Liver (tissue), 9 donors: Measurements from ENCODE around the gene KLHL13. TPM values are rescaled to one million over a fixed set of nuclear protein-coding genes. Genes with fewer than 3 reads are reported as not detected.

Experiments used
- DNase-seq: peaks from one replicate; pipeline ENCODE4 v3.0.0-alpha.2; 2017; ENCODE audit warnings: low spot score
- H3K27ac ChIP-seq, 2 donors: one replicate each; pipeline ENCODE4 v1.7.0; 2013; ENCODE audit warnings: inconsistent platforms in 2 of 2, low read length in 2 of 2, control low read depth in 1 of 2, low read depth in 1 of 2, mild to moderate bottlenecking in 1 of 2
- H3K27me3 ChIP-seq, 4 donors: one replicate each; pipeline versions ENCODE4 v1.6.1 to v1.7.0; 2013; ENCODE audit warnings: low read length in 3 of 4, inconsistent platforms in 1 of 4, mild to moderate bottlenecking in 1 of 4, moderate library complexity in 1 of 4; ENCODE audit not compliant: control insufficient read depth in 4 of 4, insufficient read depth in 4 of 4
- H3K36me3 ChIP-seq, 4 donors: one replicate each; pipeline versions ENCODE4 v1.6.1 to v1.7.0; 2013; ENCODE audit warnings: low read length in 3 of 4, mild to moderate bottlenecking in 3 of 4, low read depth in 1 of 4, moderate library complexity in 1 of 4; ENCODE audit not compliant: control insufficient read depth in 4 of 4, insufficient read depth in 3 of 4
- H3K4me1 ChIP-seq, 4 donors: one replicate each; pipeline versions ENCODE4 v1.6.1 to v1.7.0; 2013; ENCODE audit warnings: low read length in 3 of 4, mild to moderate bottlenecking in 3 of 4, moderate library complexity in 1 of 4; ENCODE audit not compliant: control insufficient read depth in 4 of 4, insufficient read depth in 4 of 4
- H3K4me3 ChIP-seq, 3 donors: one replicate each; pipeline versions ENCODE4 v1.6.1 to v1.7.0; 2013; ENCODE audit warnings: low read length in 3 of 3, control low read depth in 1 of 3, low read depth in 1 of 3, mild to moderate bottlenecking in 1 of 3
- H3K9ac ChIP-seq, 2 donors: one replicate each; pipeline ENCODE4 v1.7.0; 2013; ENCODE audit warnings: low read length in 2 of 2, mild to moderate bottlenecking in 2 of 2, moderate library complexity in 2 of 2, control low read depth in 1 of 2, low read depth in 1 of 2
- H3K9me3 ChIP-seq, 4 donors: one replicate each; pipeline versions ENCODE4 v1.6.1 to v1.7.0; 2013; ENCODE audit warnings: low read length in 3 of 4; ENCODE audit not compliant: control insufficient read depth in 4 of 4
- EGR1 ChIP-seq, 2 donors: IDR thresholded peaks; 2 replicates each; pipeline ENCODE4 v1.6.1; 2016 to 2018; ENCODE audit warnings: antibody characterized with exemption in 2 of 2, low read depth in 2 of 2
- FOXA1 ChIP-seq: IDR thresholded peaks from 2 replicates; pipeline ENCODE4 v1.6.1; 2016; ENCODE audit warnings: antibody characterized with exemption
- GABPA ChIP-seq, 2 donors: IDR thresholded peaks in 1 of 2; conservative IDR thresholded peaks in 1 of 2; 2 replicates each; pipeline ENCODE4 v1.6.1; 2016; ENCODE audit warnings: antibody characterized with exemption in 2 of 2, mild to moderate bottlenecking in 1 of 2, moderate library complexity in 1 of 2
- HNF4A ChIP-seq, 2 donors: conservative IDR thresholded peaks; 2 replicates each; pipeline ENCODE4 v1.6.1; 2016; ENCODE audit warnings: antibody characterized with exemption in 2 of 2, mild to moderate bottlenecking in 2 of 2
- HNF4G ChIP-seq: IDR thresholded peaks from 2 replicates; pipeline ENCODE4 v1.6.1; 2016; ENCODE audit warnings: antibody characterized with exemption
- JUND ChIP-seq, 2 donors: IDR thresholded peaks; 2 replicates each; pipeline ENCODE4 v1.6.1; 2016; ENCODE audit warnings: antibody characterized with exemption in 2 of 2
- NR2F2 ChIP-seq: IDR thresholded peaks from 2 replicates; pipeline ENCODE4 v1.6.1; 2016; ENCODE audit warnings: antibody characterized with exemption
- RAD21 ChIP-seq, 2 donors: IDR thresholded peaks; 2 replicates each; pipeline ENCODE4 v1.6.1; 2016; ENCODE audit warnings: antibody characterized with exemption in 2 of 2, mild to moderate bottlenecking in 2 of 2
- RXRA ChIP-seq, 2 donors: IDR thresholded peaks; 2 replicates each; pipeline ENCODE4 v1.6.1; 2017 to 2018; ENCODE audit warnings: antibody characterized with exemption in 2 of 2, mild to moderate bottlenecking in 1 of 2
- SP1 ChIP-seq: IDR thresholded peaks from 2 replicates; pipeline ENCODE4 v1.6.1; 2018; ENCODE audit warnings: antibody characterized with exemption, mild to moderate bottlenecking
- TAF1 ChIP-seq: conservative IDR thresholded peaks from 2 replicates; pipeline ENCODE4 v1.6.1; 2016; ENCODE audit warnings: antibody characterized with exemption, mild to moderate bottlenecking
- YY1 ChIP-seq: IDR thresholded peaks from 2 replicates; pipeline ENCODE4 v1.6.1; 2016; ENCODE audit warnings: antibody characterized with exemption, mild to moderate bottlenecking
- WGBS: extraction: QIAGEN DNeasy Blood & Tissue Kit; methylation state at CpG from one replicate; pipeline ENCODE4 v1.1.7; 2013; 5-methylcytosine and 5-hydroxymethylcytosine counted together
- polyA plus RNA-seq, 2 donors: library from polyadenylated mRNA; stranded (reverse) in 1 of 2; unstranded in 1 of 2; fragments of 200-250 nt in 1 of 2; fragments of >200 nt in 1 of 2; fragmentation: Nextera tagmentation in 1 of 2; extraction: Ambion mirVana in 1 of 2; gene quantifications; one replicate each; pipeline versions ENCODE4 v1.2.1 to v1.2.3, GENCODE V29; 2013 to 2015
- total RNA-seq, 2 donors: library from RNA; depleted of rRNA; stranded (reverse); fragments of >200 nt; gene quantifications; one replicate each; pipeline ENCODE4 v1.2.3, GENCODE V29; 2014
- TF ChIP-seq, protein P1 (sequence below): IDR thresholded peaks from 2 replicates; pipeline ENCODE4 v1.6.1; 2016; ENCODE audit warnings: antibody characterized with exemption, mild to moderate bottlenecking
- TF ChIP-seq, protein P2 (sequence below): IDR thresholded peaks from 2 replicates; pipeline ENCODE4 v1.6.1; 2016; ENCODE audit warnings: antibody characterized with exemption
- TF ChIP-seq, protein P3 (sequence below): IDR thresholded peaks from 2 replicates; pipeline ENCODE4 v1.6.1; 2016; ENCODE audit warnings: antibody characterized with exemption
- TF ChIP-seq, protein P4 (sequence below): IDR thresholded peaks from 2 replicates; pipeline ENCODE4 v1.6.1; 2016; ENCODE audit warnings: antibody characterized with exemption
- donor health status: healthy.
- donor health status: healthy.
- donor health status: healthy.
- donor health status: healthy.
- donor health status: healthy.

The KLHL13 gene
- total and polyA plus RNA-seq, 4 donors, result 0.76 to 5.3 (median 3.3) TPM

DNA sequence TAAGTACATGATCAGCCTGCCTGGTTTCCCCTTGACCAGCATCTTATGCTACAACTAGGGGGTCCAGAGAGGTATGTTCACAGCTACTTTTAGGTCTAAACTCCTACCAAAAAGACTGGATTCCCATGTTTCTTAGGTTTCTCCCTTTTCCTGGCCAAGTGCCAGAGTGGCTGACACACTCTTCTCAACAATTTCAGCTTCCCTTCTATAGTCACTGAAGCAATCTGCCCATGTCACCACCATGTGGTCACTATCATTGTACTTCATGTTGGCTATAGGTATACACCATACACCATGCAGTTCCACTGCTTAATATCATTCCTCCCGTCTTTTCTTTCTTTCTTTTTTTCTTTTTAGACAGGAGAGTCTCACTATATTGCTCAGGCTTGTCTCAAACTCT is 66.9 kb downstream of the KLHL13 start:
- Histone ChIP-seq H3K9me3 (no peaks in the 10 kb centered on the region), H3K9ac (no peak overlapping the region), H3K36me3 (no peaks in the 10 kb centered on the region), H3K27me3 (no peaks in the 10 kb centered on the region), H3K27ac (no peak overlapping the region), H3K4me3 (no peak overlapping the region), H3K4me1 (no peaks in the 10 kb centered on the region)
- 91% methylated on average over 1 of the region's 1 CpG for WGBS
- TF ChIP-seq, protein P1, sequence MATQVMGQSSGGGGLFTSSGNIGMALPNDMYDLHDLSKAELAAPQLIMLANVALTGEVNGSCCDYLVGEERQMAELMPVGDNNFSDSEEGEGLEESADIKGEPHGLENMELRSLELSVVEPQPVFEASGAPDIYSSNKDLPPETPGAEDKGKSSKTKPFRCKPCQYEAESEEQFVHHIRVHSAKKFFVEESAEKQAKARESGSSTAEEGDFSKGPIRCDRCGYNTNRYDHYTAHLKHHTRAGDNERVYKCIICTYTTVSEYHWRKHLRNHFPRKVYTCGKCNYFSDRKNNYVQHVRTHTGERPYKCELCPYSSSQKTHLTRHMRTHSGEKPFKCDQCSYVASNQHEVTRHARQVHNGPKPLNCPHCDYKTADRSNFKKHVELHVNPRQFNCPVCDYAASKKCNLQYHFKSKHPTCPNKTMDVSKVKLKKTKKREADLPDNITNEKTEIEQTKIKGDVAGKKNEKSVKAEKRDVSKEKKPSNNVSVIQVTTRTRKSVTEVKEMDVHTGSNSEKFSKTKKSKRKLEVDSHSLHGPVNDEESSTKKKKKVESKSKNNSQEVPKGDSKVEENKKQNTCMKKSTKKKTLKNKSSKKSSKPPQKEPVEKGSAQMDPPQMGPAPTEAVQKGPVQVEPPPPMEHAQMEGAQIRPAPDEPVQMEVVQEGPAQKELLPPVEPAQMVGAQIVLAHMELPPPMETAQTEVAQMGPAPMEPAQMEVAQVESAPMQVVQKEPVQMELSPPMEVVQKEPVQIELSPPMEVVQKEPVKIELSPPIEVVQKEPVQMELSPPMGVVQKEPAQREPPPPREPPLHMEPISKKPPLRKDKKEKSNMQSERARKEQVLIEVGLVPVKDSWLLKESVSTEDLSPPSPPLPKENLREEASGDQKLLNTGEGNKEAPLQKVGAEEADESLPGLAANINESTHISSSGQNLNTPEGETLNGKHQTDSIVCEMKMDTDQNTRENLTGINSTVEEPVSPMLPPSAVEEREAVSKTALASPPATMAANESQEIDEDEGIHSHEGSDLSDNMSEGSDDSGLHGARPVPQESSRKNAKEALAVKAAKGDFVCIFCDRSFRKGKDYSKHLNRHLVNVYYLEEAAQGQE, result no peak
- DNase-seq, result no peak

DNA sequence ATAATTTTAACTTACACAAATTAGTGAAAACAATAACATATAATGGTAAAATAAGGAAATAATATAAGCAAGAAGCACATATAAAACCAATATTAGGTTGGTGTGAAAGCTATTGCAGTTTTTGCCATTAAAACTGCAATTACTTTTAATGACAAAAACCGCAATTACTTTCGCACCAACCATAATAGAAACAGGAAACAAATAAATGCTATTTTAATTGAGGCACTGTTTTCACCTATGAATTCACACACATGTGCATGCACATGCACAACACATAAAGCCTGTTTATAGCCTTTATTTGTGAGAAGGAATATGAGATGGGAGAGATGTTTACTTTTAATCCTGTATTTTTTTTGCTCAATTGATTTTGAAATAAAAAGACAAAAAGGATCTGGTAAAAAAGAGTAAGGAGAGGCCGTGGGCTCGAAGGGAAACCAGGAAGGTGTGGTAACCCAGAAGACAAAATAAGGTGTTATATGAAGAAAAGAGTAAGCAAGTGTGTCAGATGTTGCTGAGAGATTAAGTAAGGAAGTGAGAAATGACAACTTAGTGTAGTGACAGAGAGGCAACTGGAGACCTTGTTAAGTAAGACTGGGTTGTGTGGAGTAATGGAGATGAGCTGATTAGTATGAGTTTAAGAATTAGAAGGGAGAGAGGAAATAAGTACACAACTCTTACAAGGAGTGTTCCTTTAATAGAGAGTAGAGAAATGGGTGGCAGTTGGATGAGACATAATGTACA is 69.0 kb downstream of the KLHL13 start:
- H3K9me3 ChIP-seq, result peaks cover 0 to 6% (median 2%) of the 10 kb centered on the region in 4 donors
- H3K36me3 ChIP-seq, result no peaks in the 10 kb centered on the region
- no peak for TF ChIP-seq RAD21 (IDR thresholded peaks at IDR 0.05)
- TF ChIP-seq, protein P2, sequence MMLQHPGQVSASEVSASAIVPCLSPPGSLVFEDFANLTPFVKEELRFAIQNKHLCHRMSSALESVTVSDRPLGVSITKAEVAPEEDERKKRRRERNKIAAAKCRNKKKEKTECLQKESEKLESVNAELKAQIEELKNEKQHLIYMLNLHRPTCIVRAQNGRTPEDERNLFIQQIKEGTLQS, result no peak
- TF ChIP-seq RXRA (IDR thresholded peaks at IDR 0.05), result no peak
- TF ChIP-seq YY1, result no peak
- no peak for TF ChIP-seq JUND (IDR thresholded peaks at IDR 0.05)
- no peak for TF ChIP-seq FOXA1
- no peak for TF ChIP-seq HNF4A (conservative IDR thresholded peaks at IDR 0.05)
- TF ChIP-seq, protein P1, result no peak
- no peak for TF ChIP-seq HNF4G
- no peak for TF ChIP-seq GABPA (IDR thresholded peaks at IDR 0.05 in 1 of 2, conservative IDR thresholded peaks at IDR 0.05 in 1 of 2)
- TF ChIP-seq SP1, result no peak
- TF ChIP-seq, protein P3, sequence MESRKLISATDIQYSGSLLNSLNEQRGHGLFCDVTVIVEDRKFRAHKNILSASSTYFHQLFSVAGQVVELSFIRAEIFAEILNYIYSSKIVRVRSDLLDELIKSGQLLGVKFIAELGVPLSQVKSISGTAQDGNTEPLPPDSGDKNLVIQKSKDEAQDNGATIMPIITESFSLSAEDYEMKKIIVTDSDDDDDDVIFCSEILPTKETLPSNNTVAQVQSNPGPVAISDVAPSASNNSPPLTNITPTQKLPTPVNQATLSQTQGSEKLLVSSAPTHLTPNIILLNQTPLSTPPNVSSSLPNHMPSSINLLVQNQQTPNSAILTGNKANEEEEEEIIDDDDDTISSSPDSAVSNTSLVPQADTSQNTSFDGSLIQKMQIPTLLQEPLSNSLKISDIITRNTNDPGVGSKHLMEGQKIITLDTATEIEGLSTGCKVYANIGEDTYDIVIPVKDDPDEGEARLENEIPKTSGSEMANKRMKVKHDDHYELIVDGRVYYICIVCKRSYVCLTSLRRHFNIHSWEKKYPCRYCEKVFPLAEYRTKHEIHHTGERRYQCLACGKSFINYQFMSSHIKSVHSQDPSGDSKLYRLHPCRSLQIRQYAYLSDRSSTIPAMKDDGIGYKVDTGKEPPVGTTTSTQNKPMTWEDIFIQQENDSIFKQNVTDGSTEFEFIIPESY, result no peak
- TF ChIP-seq NR2F2, result no peak
- TF ChIP-seq EGR1 (IDR thresholded peaks at IDR 0.05; ENCODE audit: low read depth in 2 of 2), result no peak
- no peak for TF ChIP-seq TAF1
- TF ChIP-seq, protein P4, sequence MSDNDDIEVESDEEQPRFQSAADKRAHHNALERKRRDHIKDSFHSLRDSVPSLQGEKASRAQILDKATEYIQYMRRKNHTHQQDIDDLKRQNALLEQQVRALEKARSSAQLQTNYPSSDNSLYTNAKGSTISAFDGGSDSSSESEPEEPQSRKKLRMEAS, result no peak
- no peak for DNase-seq
- no peak overlapping the region for H3K4me3 ChIP-seq
- H3K4me1 ChIP-seq, result no peaks in the 10 kb centered on the region
- no peak overlapping the region for H3K9ac ChIP-seq
- no peaks in the 10 kb centered on the region for H3K27me3 ChIP-seq
- 88% methylated on average over 4 of the region's 4 CpGs for WGBS
- H3K27ac ChIP-seq, result no peak overlapping the region
